Left ventricle myocardium inferior (tissue), 1 donor: ENCODE data around the gene VPS25. TPM values are rescaled to one million over a fixed set of nuclear protein-coding genes. Genes with fewer than 3 reads are reported as not detected.

Source experiments
- DNase-seq: peaks from one replicate; pipeline ENCODE4 v3.0.0-alpha.2; 2020
- H3K27ac ChIP-seq: fragments of 200-600 bp; replicated peaks from 2 replicates; pipeline ENCODE4 v1.8.0; 2021
- H3K27me3 ChIP-seq: fragments of 200-600 bp; 2 replicates; pipeline ENCODE4 v1.8.0; 2021; ENCODE audit warnings: low read depth
- H3K36me3 ChIP-seq: fragments of 200-600 bp; 2 replicates; pipeline ENCODE4 v1.8.0; 2021
- H3K4me1 ChIP-seq: fragments of 200-600 bp; 2 replicates; pipeline ENCODE4 v1.8.0; 2021
- H3K4me3 ChIP-seq: fragments of 200-600 bp; 2 replicates; pipeline ENCODE4 v1.8.0; 2021; ENCODE audit warnings: mild to moderate bottlenecking, moderate library complexity
- H3K9me3 ChIP-seq: fragments of 200-600 bp; replicated peaks from 2 replicates; pipeline ENCODE4 v1.8.0; 2021
- intact Hi-C: fragments of 100-400 bp; cut with micrococcal nuclease; formaldehyde crosslinking; loops from one replicate; pipeline ENCODE4 v1.11.0; 2022
- total RNA-seq: library from RNA; stranded (reverse); fragmentation: NEBNext Ultra II Directional; extraction: Animal tissue kit (Norgen Biotek cat#: 25700); gene quantifications from one replicate; pipeline ENCODE4 v1.2.1, GENCODE V29; 2021
- TF ChIP-seq, protein P1 (sequence below): fragments of 200-600 bp; IDR thresholded peaks from 2 replicates; pipeline ENCODE4 v1.8.0; 2021; ENCODE audit warnings: antibody characterized with exemption, mild to moderate bottlenecking, borderline replicate concordance
- donor health status: DM: no; HTN: yes; CAD: no; lungs with severe emphysema.

Gene VPS25
- total RNA-seq, 1 donor from 2014 or later: 37.5 TPM

DNA sequence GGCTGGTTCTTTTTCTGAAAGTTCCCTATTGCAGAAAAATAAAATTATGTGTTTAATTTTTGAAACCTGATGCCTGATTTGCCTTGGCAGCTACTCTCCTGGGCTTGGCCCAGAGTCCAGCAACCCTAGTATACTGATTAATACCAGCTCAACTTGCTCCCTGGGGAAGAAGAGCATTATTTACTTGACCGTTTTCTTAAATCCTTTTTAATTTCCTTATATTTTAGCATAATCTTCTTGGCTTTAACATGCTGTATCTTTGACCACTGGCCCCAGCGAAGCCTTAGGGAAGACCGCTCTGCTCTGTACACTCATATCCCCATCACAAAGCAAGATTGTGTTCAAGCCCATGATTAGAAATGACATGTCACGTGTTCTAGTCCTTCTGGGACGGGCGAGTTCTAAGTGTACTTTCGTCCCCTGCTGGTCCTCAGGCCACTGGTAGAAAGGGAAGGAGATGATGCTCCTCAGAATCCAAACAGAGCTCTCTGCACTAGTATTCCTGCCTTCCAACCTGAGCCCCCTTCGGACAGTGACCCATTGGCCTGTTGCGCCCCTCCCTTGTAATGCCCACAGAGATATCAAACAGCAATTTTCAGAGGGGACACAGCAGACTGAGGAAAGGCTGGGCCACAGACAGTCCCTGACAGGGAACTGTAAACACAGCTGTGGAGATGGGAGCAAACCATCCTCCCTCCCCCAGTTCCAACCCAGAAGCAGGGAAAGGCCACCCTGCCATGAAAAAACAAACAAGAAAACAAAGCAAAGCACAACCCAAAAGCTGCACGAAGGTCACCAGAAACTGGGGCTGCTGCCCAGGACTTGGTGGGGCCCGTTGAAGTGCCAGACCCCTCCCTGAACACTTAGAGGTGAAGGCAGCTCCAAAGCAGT, 24.1 kb upstream of the VPS25 start:
- Histone ChIP-seq H3K4me3 (no peak overlapping the region), H3K36me3 (no peaks in the 10 kb centered on the region), H3K27me3 (no peaks in the 10 kb centered on the region), H3K4me1 (peaks cover 54% of the 10 kb centered on the region), H3K27ac (peak overlapping the region; percentile 71), H3K9me3 (no peaks in the 10 kb centered on the region)
- DNase-seq: no peak
- intact Hi-C loops: no loop called here
- TF ChIP-seq, protein P1, sequence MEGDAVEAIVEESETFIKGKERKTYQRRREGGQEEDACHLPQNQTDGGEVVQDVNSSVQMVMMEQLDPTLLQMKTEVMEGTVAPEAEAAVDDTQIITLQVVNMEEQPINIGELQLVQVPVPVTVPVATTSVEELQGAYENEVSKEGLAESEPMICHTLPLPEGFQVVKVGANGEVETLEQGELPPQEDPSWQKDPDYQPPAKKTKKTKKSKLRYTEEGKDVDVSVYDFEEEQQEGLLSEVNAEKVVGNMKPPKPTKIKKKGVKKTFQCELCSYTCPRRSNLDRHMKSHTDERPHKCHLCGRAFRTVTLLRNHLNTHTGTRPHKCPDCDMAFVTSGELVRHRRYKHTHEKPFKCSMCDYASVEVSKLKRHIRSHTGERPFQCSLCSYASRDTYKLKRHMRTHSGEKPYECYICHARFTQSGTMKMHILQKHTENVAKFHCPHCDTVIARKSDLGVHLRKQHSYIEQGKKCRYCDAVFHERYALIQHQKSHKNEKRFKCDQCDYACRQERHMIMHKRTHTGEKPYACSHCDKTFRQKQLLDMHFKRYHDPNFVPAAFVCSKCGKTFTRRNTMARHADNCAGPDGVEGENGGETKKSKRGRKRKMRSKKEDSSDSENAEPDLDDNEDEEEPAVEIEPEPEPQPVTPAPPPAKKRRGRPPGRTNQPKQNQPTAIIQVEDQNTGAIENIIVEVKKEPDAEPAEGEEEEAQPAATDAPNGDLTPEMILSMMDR: no peak

DNA sequence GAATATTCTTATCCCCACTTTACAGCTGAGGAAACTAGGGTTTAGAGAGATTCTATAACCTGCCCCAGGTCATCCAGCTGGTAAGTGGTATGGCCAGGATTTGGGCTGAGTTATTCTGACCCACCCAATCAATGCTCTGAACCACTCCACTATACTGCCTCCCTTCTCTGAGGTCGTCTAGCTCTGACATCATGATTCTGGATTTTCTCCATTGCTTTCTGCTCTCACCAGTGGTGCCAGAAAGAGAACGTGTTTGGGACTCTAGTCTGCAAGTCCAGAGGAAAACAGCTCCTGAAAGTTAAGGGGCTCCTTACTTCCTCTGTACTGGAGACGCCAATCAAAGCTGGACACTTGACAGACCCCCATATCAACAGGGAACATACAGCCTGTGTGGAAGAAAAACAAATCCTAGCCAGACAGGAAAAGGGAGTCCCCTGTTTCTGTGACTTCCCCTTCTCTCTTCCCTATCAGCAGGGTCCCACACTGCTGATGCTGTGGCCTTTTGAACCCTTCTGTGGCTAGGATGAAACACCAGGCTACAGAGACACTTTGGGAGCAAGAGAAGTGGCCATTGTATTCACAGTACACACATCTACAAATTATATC, 22.4 kb upstream of the VPS25 start:
- TF ChIP-seq, protein P1: no peak
- Histone ChIP-seq H3K4me3 (no peak overlapping the region), H3K4me1 (peaks cover 41% of the 10 kb centered on the region), H3K27ac (peak overlapping the region; percentile 71), H3K9me3 (no peaks in the 10 kb centered on the region), H3K27me3 (no peaks in the 10 kb centered on the region), H3K36me3 (no peaks in the 10 kb centered on the region)
- no peak for DNase-seq
- intact Hi-C loops: no loop called here

DNA sequence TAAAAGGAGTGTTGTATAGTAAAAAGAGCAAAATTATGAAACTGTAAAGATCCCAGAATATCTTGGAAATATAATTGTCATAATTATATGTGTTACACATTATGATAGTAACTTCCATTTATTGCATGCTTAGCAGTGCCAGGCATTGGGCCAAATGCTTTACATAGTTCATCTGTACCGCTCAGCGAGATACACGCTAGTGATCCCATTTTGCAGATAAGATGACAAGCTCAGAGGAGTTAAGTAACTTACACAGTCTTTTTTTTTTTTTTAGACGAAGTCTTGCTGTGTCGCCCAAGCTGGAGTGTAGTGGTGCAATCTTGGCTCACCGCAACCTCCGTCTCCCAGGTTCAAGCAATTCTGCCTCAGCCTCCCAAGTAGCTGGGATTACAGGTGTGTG, 21.6 kb upstream of the VPS25 start:
- Histone ChIP-seq H3K9me3 (no peaks in the 10 kb centered on the region), H3K4me3 (no peak overlapping the region), H3K4me1 (peaks cover 41% of the 10 kb centered on the region), H3K27me3 (no peaks in the 10 kb centered on the region), H3K27ac (peak overlapping the region; percentile 71), H3K36me3 (no peaks in the 10 kb centered on the region)
- intact Hi-C loops: no loop called here
- TF ChIP-seq, protein P1: no peak
- DNase-seq: no peak

DNA sequence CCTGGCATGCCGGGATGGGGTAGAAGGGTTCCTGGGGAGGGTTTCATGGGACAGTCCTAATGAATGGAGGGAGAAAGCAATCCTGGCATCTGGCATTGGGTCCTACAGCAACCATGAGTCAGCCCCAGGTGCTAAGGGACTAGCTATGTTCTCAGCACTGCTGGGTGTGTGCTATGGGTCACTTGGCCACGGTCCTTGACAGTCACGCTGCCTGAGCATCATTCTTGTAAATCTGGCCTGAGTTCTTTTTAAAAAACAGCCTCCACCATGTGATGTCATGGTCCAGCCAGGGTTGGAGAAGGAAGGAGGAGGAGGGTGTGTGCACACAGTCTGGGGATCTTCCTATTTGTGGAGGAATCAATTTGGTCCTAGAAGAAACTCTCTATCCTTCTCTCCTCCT, 18.5 kb upstream of the VPS25 start:
- H3K4me1 ChIP-seq: peaks cover 19% of the 10 kb centered on the region
- TF ChIP-seq, protein P1: no peak
- intact Hi-C loops: no loop called here
- H3K9me3 ChIP-seq: no peaks in the 10 kb centered on the region
- H3K27me3 ChIP-seq: no peaks in the 10 kb centered on the region
- H3K4me3 ChIP-seq: no peak overlapping the region
- H3K36me3 ChIP-seq: no peaks in the 10 kb centered on the region
- no peak overlapping the region for H3K27ac ChIP-seq
- DNase-seq: peak; percentile 41

DNA sequence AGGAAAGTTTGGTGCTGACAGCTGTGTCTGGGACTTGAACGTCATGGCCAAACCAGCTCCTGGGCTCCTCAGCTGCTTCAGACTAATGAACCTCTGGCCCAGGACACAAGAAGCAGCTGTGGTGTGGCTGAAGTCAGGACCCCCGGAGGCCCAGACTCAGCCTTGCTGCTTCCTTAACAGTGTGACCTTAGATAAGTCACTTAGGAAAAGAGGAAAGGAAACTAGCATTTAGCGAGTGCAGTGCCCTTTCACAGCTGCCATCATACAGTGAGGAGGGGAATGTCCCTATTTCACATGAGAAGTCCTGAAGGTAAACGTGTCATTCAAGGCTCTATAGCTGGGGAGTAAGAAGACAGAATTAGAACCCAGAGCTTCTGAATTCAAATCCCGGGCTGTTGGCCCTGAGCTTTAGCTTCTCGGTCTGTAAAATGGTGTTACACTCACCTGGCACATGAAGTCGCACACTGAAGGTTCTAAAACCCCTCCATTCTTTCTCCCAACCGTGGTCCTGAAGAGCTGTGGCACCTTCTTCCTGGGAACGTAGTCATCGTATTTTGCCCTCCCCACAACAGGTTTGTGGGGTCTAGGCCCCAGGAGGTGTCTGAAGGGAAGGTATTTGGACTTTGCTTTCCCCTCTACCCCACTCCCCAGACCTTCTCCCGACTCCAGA, 13.1 kb upstream of the VPS25 start:
- TF ChIP-seq, protein P1: no peak
- Histone ChIP-seq H3K27ac (peak overlapping the region; percentile 94), H3K36me3 (no peaks in the 10 kb centered on the region), H3K9me3 (no peaks in the 10 kb centered on the region), H3K4me3 (peak overlapping the region; percentile 81), H3K4me1 (peaks cover 38% of the 10 kb centered on the region), H3K27me3 (peaks cover 26% of the 10 kb centered on the region)
- intact Hi-C loops: no loop called here
- no peak for DNase-seq
